Retinal pigment epithelial cell (primary cell): ENCODE results near the gene LPCAT3.
"Not testable (repeated sequence)": the region's sequence is repeated elsewhere in the genome, so short reads cannot be mapped to it uniquely, and the experiment has no call there.

Experiments
- DNase-seq: peaks from one replicate; pipeline ENCODE4 v3.0.0-alpha.2; 2010; ENCODE audit warnings: low read depth
- H3K4me3 ChIP-seq: 2 replicates; pipeline ENCODE4 v1.5.1; 2011; ENCODE audit warnings: mild to moderate bottlenecking, low read length, control low read depth, moderate library complexity
- TF ChIP-seq, protein P1 (sequence below): conservative IDR thresholded peaks from 2 replicates; pipeline ENCODE4 v1.5.1; 2011; ENCODE audit warnings: low read depth, low read length, control low read depth, inconsistent platforms

LPCAT3 gene

DNA sequence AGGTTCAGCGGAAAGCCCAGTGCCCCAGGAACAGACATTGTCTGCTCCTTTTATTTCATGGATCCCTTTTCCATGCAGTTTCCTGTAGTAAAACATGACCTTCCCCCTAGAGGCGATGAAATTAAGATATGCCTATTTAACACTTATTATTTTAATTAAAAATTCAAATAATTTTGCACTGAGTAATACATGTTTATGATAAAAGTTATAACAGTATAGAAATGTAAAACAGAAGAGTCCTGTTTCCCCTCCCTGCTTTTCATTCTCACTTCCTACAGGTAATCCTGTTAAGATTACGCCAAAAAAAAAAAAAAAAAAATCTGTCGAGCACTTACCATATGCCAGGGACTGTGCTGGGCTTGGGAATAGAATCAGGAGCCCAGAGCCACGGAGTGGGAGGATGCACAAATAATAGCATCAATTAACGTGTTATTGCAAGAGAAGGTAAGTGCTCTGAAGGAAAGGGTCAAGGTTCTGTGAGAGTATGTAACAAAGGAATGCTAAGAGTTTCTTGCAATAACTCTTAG, 830 bp upstream of the LPCAT3 start:
- TF ChIP-seq, protein P1, sequence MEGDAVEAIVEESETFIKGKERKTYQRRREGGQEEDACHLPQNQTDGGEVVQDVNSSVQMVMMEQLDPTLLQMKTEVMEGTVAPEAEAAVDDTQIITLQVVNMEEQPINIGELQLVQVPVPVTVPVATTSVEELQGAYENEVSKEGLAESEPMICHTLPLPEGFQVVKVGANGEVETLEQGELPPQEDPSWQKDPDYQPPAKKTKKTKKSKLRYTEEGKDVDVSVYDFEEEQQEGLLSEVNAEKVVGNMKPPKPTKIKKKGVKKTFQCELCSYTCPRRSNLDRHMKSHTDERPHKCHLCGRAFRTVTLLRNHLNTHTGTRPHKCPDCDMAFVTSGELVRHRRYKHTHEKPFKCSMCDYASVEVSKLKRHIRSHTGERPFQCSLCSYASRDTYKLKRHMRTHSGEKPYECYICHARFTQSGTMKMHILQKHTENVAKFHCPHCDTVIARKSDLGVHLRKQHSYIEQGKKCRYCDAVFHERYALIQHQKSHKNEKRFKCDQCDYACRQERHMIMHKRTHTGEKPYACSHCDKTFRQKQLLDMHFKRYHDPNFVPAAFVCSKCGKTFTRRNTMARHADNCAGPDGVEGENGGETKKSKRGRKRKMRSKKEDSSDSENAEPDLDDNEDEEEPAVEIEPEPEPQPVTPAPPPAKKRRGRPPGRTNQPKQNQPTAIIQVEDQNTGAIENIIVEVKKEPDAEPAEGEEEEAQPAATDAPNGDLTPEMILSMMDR, result no peak
- peak overlapping the region; percentile 56 for H3K4me3 ChIP-seq
- no peak for DNase-seq

DNA sequence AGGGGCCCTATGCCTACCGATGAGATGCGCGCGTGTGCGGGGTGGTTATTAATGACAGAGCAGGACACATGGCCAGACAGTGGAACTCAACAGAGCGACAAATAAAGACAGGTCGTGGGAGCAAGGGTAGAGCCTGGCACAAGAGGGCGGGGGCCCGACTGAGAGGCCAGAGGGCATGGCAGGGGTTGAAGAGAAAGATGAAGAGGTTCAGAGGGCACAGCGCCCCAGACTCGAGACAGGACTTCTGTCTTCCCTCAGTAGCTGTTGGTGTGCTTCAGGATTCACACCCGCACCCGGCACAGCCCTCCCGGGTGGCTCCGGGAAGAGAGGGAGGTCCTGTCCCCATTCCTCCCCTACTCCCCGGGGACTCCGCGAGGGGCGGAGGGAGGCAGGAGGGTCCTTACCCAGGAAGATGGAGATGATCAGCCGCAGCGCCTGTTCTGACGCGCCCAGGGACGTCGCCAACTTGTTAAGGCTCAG, 366 bp downstream of the LPCAT3 start:
- TF ChIP-seq, protein P1, result no peak
- DNase-seq, result no peak
- peak overlapping the region; percentile 88 for H3K4me3 ChIP-seq

DNA sequence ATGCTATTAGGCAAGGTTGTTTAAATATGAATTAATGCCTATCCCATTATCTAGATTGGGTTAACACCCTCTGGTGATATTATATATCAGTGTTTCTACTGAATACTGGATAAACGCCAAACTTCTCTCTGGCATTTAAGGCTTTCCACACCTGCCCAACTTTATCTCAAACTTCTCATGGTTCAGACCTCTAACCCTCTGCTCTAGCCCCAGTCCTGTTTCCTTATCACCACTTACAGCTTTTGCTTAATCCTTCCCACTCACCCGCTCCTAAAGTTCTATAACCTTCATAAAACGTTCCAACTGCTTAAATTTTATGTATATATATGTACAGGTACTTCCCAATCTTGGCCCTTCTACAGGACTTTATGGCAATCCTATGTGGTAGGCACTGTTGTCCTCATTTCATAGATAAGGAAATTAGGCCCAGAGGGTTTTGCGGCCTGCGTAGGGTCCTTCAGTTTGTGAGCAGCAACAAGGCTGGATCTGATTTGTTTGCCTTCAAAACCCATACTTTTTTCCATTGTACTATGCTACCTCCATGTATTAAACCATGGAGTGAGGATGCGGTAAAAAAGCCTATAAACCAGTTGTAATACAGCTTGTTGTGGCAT, 1.2 kb downstream of the LPCAT3 start:
- peak overlapping the region; percentile 88 for H3K4me3 ChIP-seq
- TF ChIP-seq, protein P1, result no peak
- DNase-seq, result no peak

DNA sequence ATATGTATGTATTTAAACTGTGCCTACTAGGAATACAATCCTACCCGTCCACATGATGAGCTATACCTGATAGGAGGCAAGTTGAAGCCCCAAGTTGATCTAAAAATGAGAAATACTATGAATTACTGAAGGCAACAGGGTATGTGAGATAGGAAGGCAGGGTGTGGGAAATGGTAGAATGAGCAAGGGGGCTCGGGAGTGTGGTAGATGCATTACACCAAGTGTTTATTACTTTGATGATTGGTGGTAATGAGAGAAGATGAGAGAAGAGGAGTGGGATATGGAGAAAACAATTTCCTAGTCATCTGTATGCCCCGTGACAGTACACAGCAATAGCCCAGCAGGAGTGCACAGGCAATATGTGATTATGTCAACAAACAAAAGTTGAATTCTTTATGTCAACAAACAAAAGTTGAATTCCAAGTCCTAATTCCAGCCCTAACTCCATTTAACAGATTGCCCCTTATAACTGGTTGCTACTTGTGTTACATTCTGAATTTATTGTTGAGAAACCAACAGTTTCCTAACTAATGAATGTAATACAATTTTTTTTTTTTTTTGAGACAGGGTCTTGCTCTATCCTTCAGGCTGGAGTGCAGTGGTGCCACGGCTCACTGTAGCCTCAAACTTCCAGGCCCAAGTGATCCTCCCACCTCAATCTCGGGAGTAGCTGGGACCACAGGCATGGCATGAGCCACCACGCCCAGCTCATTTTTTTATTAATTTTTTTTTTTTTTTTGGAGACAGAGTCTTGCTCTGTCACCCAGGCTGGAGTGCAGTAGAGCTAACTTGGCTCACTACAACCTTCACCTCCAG, 2.5 kb downstream of the LPCAT3 start:
- DNase-seq, result no peak
- TF ChIP-seq, protein P1, result no peak
- H3K4me3 ChIP-seq, result no peak overlapping the region

DNA sequence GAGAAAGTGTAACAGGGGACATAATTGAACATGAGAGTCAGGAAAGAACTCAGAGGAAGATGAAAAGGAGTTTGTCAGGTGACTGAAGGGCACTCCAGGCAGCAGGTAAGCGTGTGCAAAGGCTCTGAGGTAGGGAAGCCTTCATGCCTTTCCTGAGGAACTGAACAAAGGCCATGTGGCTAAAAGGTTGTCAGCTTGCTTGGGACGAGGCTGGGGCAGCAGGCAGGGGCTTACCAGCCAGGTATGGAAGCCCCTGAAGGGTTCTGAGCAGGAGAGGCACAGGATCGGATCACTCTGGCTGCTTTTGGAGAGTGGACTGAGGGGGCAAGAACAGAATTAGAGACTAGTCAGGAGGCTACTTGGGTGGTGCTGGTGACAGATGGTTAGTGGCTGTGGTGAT, 5.2 kb downstream of the LPCAT3 start:
- TF ChIP-seq, protein P1, result no peak
- no peak for DNase-seq
- H3K4me3 ChIP-seq, result no peak overlapping the region

DNA sequence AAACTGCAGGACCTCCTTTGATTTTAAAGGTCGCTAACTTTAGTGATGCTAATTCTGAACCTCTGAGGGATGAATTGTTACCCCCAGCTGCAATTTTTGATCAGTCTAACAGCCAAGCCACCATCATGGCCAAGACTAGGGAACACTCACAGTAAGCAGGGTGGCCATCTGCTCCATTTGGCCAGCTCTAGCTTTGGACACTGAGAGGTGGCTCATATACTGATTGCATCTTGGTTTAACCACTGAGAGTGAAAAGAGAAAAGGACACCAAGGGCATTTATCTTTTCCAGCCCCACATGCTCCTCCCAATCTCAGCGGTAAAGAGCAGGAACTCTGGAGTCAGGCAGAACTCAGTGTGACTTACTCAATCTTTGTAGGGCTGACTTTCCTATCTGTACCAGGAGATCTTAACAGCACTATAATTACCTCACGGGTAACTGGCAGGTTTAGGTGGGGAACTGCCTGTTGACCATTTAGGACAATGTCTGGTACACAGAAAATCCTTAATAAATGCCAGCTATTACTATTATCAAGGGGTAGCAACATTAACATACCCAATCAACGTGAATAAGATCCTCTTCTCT, 6.2 kb downstream of the LPCAT3 start:
- no peak overlapping the region for H3K4me3 ChIP-seq
- DNase-seq, result no peak
- TF ChIP-seq, protein P1, result no peak

DNA sequence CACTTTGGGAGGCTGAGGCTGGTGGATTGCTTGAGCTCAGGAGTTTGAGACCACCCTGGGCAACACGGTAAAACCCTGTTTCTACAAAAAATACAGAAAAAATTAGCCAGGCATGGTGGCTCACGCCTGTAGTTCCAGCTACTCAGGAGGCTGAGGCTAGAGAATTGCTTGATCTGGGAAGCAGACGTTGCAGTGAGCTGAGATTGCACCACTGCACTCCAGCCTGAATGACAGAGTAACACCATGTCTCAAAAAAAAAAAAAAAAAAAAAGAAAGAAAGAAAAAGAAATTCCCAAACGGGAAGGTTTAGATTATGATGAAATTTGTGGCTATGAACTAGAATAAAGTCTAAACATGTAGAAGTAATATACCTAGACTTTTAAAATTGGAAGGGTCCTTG, 6.9 kb downstream of the LPCAT3 start:
- not testable (repeated sequence) for H3K4me3 ChIP-seq, DNase-seq
